Hepatocyte (in vitro differentiated cells): ENCODE measurements around the gene EXOC1L.

Experiments
- CTCF ChIP-seq: fragments of 200-600 bp; sonication (generic); IDR thresholded peaks from 2 replicates; pipeline ENCODE4 v1.5.1; 2016; ENCODE audit warnings: antibody characterized with exemption, mild to moderate bottlenecking; ENCODE audit not compliant: poor library complexity
- EZH2 ChIP-seq: fragments of 200-600 bp; sonication (generic); IDR thresholded peaks from 2 replicates; pipeline ENCODE4 v1.6.1; 2016; ENCODE audit warnings: antibody characterized with exemption, mild to moderate bottlenecking, borderline replicate concordance
- EZH2phosphoT487 ChIP-seq: fragments of 200-600 bp; sonication (generic); IDR thresholded peaks from one replicate; pipeline ENCODE4 v1.6.1; 2018; ENCODE audit warnings: antibody characterized with exemption, mild to moderate bottlenecking, low read depth, moderate library complexity; ENCODE audit not compliant: unreplicated experiment, severe bottlenecking

- TF ChIP-seq EZH2phosphoT487 (no peak), CTCF (no peak), EZH2 (no peak)
These were observed 55.2 kb downstream of the EXOC1L start for GRCh38 chr4:55874831-55875230.
